CD14-positive monocyte (primary cell): ENCODE results near the gene SKOR2. TPM values are rescaled to one million over a fixed set of nuclear protein-coding genes. Genes with fewer than 3 reads are reported as not detected.

Experiments used
- DNase-seq, 3 donors: peaks; one replicate each; pipeline ENCODE4 v3.0.0-alpha.2; 2011 to 2022
- H2AFZ ChIP-seq: 2 replicates; pipeline ENCODE4 v1.6.0; 2012; ENCODE audit warnings: mild to moderate bottlenecking, low read depth, low read length, inconsistent platforms; ENCODE audit not compliant: insufficient read depth, poor library complexity, severe bottlenecking
- H3K27ac ChIP-seq, 2 donors: 1 replicate in 1 of 2; 2 replicates in 1 of 2; pipeline ENCODE4 v1.5.1; 2012 to 2013; ENCODE audit warnings: low read length in 2 of 2, control low read depth in 1 of 2, inconsistent platforms in 1 of 2, low read depth in 1 of 2, mild to moderate bottlenecking in 1 of 2
- H3K27me3 ChIP-seq, 2 donors: one replicate each; pipeline versions ENCODE4 v1.6.0 to v1.6.1; 2011 to 2013; ENCODE audit warnings: low read length in 2 of 2; ENCODE audit not compliant: control insufficient read depth in 2 of 2, insufficient read depth in 2 of 2
- H3K36me3 ChIP-seq, 2 donors: replicated peaks in 1 of 2; 1 replicate in 1 of 2; 2 replicates in 1 of 2; pipeline versions ENCODE4 v1.5.1 to v1.6.1; 2012 to 2013; ENCODE audit warnings: low read length in 2 of 2, control low read depth in 1 of 2, inconsistent platforms in 1 of 2, mild to moderate bottlenecking in 1 of 2; ENCODE audit not compliant: insufficient read depth in 2 of 2, control insufficient read depth in 1 of 2
- H3K4me1 ChIP-seq, 2 donors: 1 replicate in 1 of 2; 2 replicates in 1 of 2; pipeline versions ENCODE4 v1.5.1 to v1.6.1; 2012 to 2013; ENCODE audit warnings: low read length in 2 of 2, control low read depth in 1 of 2, inconsistent platforms in 1 of 2, mild to moderate bottlenecking in 1 of 2, moderate library complexity in 1 of 2; ENCODE audit not compliant: insufficient read depth in 2 of 2, control insufficient read depth in 1 of 2
- H3K4me2 ChIP-seq: replicated peaks from 2 replicates; pipeline ENCODE3; 2012; ENCODE audit warnings: low read length, moderate library complexity, mild to moderate bottlenecking; ENCODE audit not compliant: poor library complexity, severe bottlenecking; ENCODE audit errors: extremely low read depth
- H3K4me3 ChIP-seq, 3 experiments: fragments of 200-600 bp in 1 of 3; sonication (generic) in 1 of 3; replicated peaks in 1 of 3; 1 replicate in 2 of 3; 2 replicates in 1 of 3; pipeline ENCODE4 v1.5.1; 2011 to 2013; ENCODE audit warnings: low read length in 3 of 3, mild to moderate bottlenecking in 3 of 3, control low read depth in 2 of 3, low read depth in 2 of 3, inconsistent platforms in 1 of 3, moderate library complexity in 1 of 3
- H3K79me2 ChIP-seq: 2 replicates; pipeline ENCODE4 v1.6.0; 2012; ENCODE audit warnings: mild to moderate bottlenecking, control low read depth, inconsistent platforms, low read length, moderate library complexity; ENCODE audit not compliant: insufficient read depth
- H3K9ac ChIP-seq: 2 replicates; pipeline ENCODE4 v1.6.0; 2017; ENCODE audit warnings: low read length, mild to moderate bottlenecking; ENCODE audit not compliant: insufficient read depth, poor library complexity, severe bottlenecking
- H3K9me3 ChIP-seq, 2 donors: replicated peaks in 1 of 2; 1 replicate in 1 of 2; 2 replicates in 1 of 2; pipeline versions ENCODE4 v1.5.1 to v1.6.1; 2012 to 2013; ENCODE audit warnings: low read length in 2 of 2, control low read depth in 1 of 2; ENCODE audit not compliant: control insufficient read depth in 1 of 2, insufficient read depth in 1 of 2
- H4K20me1 ChIP-seq: 2 replicates; pipeline ENCODE4 v1.6.0; 2012; ENCODE audit warnings: mild to moderate bottlenecking, low read length, control low read depth, moderate library complexity; ENCODE audit not compliant: insufficient read depth
- H3K27ac Mint-ChIP-seq, 7 donors: one replicate each; pipeline ENCODE4 v1.8.0; 2020; ENCODE audit warnings: mild to moderate bottlenecking in 7 of 7, mixed read lengths in 7 of 7, moderate library complexity in 6 of 7, inconsistent platforms in 2 of 7
- H3K27me3 Mint-ChIP-seq, 3 donors: one replicate each; pipeline ENCODE4 v1.8.0; 2021 to 2022; ENCODE audit warnings: low read depth in 3 of 3, mild to moderate bottlenecking in 3 of 3, mixed read lengths in 3 of 3, moderate library complexity in 3 of 3, inconsistent platforms in 1 of 3
- H3K36me3 Mint-ChIP-seq, 2 donors: one replicate each; pipeline ENCODE4 v1.8.0; 2020; ENCODE audit warnings: mixed read lengths in 2 of 2, inconsistent platforms in 1 of 2, mild to moderate bottlenecking in 1 of 2
- H3K4me1 Mint-ChIP-seq: one replicate; pipeline ENCODE4 v1.8.0; 2020; ENCODE audit warnings: mild to moderate bottlenecking, mixed read lengths
- H3K4me3 Mint-ChIP-seq, 2 donors: one replicate each; pipeline ENCODE4 v1.8.0; 2020; ENCODE audit warnings: mild to moderate bottlenecking in 2 of 2, mixed read lengths in 2 of 2, moderate library complexity in 1 of 2
- H3K9me3 Mint-ChIP-seq, 7 donors: one replicate each; pipeline ENCODE4 v1.8.0; 2020 to 2022; ENCODE audit warnings: mixed read lengths in 7 of 7, mild to moderate bottlenecking in 6 of 7, moderate library complexity in 6 of 7, inconsistent platforms in 2 of 7
- CTCF ChIP-seq: fragments of 200-600 bp; IDR thresholded peaks from one replicate; pipeline ENCODE4 v1.8.0; 2022; ENCODE audit warnings: antibody characterized with exemption, mild to moderate bottlenecking
- WGBS: methylation state at CpG from one replicate; pipeline ENCODE4 v1.1.5; 2013; ENCODE audit warnings: missing lambda C conversion rate; ENCODE audit not compliant: insufficient coverage; 5-methylcytosine and 5-hydroxymethylcytosine counted together
- intact Hi-C, 2 donors: fragments of 100-400 bp; cut with micrococcal nuclease; formaldehyde crosslinking; loops; one replicate each; pipeline versions ENCODE4 v1.15.0 to v1.15.1; 2023
- polyA plus RNA-seq, 3 donors: library from polyadenylated mRNA; depleted of rRNA in 1 of 3; unstranded in 2 of 3; stranded (reverse) in 1 of 3; fragments of 300-500 nt in 2 of 3; fragments of >200 nt in 1 of 3; fragmentation: Illumina TruSeq in 2 of 3; gene quantifications; 1 replicate in 2 of 3; 2 replicates in 1 of 3; pipeline ENCODE4 v1.2.3, GENCODE V29; 2012 to 2021

SKOR2 gene
- polyA plus RNA-seq, 3 donors = not detected

- Mint-ChIP-seq H3K9me3 (no peaks in the 10 kb centered on the region), H3K27me3 (peaks cover 0 to 4% (median 4%) of the 10 kb centered on the region in 3 donors), H3K36me3 (no peaks in the 10 kb centered on the region), H3K4me1 (no peaks in the 10 kb centered on the region), H3K27ac (no peak overlapping the region), H3K4me3 (no peak overlapping the region)
- H3K27ac ChIP-seq = no peak overlapping the region
- no peaks in the 10 kb centered on the region for H3K4me1 ChIP-seq
- H3K4me2 ChIP-seq = no peak overlapping the region
- no peaks in the 10 kb centered on the region for H3K36me3 ChIP-seq
- H3K4me3 ChIP-seq = no peak overlapping the region
- no peaks in the 10 kb centered on the region for H3K9me3 ChIP-seq
- H2AFZ ChIP-seq = no peak overlapping the region
- H3K9ac ChIP-seq = no peak overlapping the region
- H3K79me2 ChIP-seq = no peaks in the 10 kb centered on the region
- intact Hi-C loops = no loop called here
- no peaks in the 10 kb centered on the region for H4K20me1 ChIP-seq
- TF ChIP-seq CTCF = no peak
- 80% methylated on average over 1 of the region's 6 CpGs for WGBS
- DNase-seq = no peak
- no peaks in the 10 kb centered on the region for H3K27me3 ChIP-seq
These were observed 33.4 kb upstream of the SKOR2 start for GRCh38 chr18:47284721-47285395.

- Mint-ChIP-seq H3K36me3 (no peaks in the 10 kb centered on the region), H3K4me1 (no peaks in the 10 kb centered on the region), H3K4me3 (no peak overlapping the region), H3K9me3 (no peaks in the 10 kb centered on the region), H3K27me3 (peaks cover 0 to 4% (median 3%) of the 10 kb centered on the region in 3 donors), H3K27ac (no peak overlapping the region)
- Histone ChIP-seq H3K4me1 (no peaks in the 10 kb centered on the region), H3K4me2 (no peak overlapping the region), H3K27me3 (no peaks in the 10 kb centered on the region), H3K9ac (no peak overlapping the region), H3K36me3 (no peaks in the 10 kb centered on the region), H4K20me1 (no peaks in the 10 kb centered on the region), H3K9me3 (no peaks in the 10 kb centered on the region), H3K79me2 (no peaks in the 10 kb centered on the region), H2AFZ (no peak overlapping the region), H3K4me3 (no peak overlapping the region), H3K27ac (no peak overlapping the region)
- no peak for DNase-seq
- TF ChIP-seq CTCF = no peak
- intact Hi-C loops = no loop called here
- WGBS = 40% methylated on average over 1 of the region's 5 CpGs
These were observed 32.0 kb upstream of the SKOR2 start for GRCh38 chr18:47283476-47283875.
